Prostate gland (tissue), 2 donors: Measurements from ENCODE around the gene RPS6KA1. TPM values are rescaled to one million over a fixed set of nuclear protein-coding genes. Genes with fewer than 3 reads are reported as not detected.

Experiments used
- DNase-seq: peaks from one replicate; pipeline ENCODE4 v3.0.0-alpha.2; 2019; ENCODE audit warnings: low spot score
- H3K27ac ChIP-seq, 2 donors: fragments of 200-600 bp; sonication (generic); 2 replicates each; pipeline ENCODE4 v1.5.1; 2017 to 2019
- H3K27me3 ChIP-seq: fragments of 200-600 bp; sonication (generic); replicated peaks from 2 replicates; pipeline ENCODE4 v1.5.1; 2019; ENCODE audit not compliant: insufficient read depth
- H3K36me3 ChIP-seq, 2 donors: fragments of 200-600 bp; sonication (generic); 1 replicate in 1 of 2; 2 replicates in 1 of 2; pipeline versions ENCODE4 v1.5.1 to v1.8.1; 2017 to 2019
- H3K4me1 ChIP-seq: fragments of 200-600 bp; sonication (generic); replicated peaks from 2 replicates; pipeline ENCODE4 v1.5.1; 2019
- H3K4me3 ChIP-seq, 2 donors: fragments of 200-600 bp; sonication (generic); 2 replicates each; pipeline ENCODE4 v1.5.1; 2017 to 2019
- H3K9me3 ChIP-seq: fragments of 200-600 bp; sonication (generic); 2 replicates; pipeline ENCODE4 v1.5.1; 2017
- CTCF ChIP-seq, 4 experiments: fragments of 200-600 bp in 2 of 4; fragments of 450-650 bp in 2 of 4; sonication (generic) in 2 of 4; IDR thresholded peaks; 1 replicate in 3 of 4; 2 replicates in 1 of 4; pipeline ENCODE4 v1.5.1; 2016 to 2019; ENCODE audit warnings: antibody characterized with exemption in 4 of 4, mild to moderate bottlenecking in 2 of 4, moderate library complexity in 2 of 4
- POLR2A ChIP-seq: fragments of 450-650 bp; IDR thresholded peaks from one replicate; pipeline ENCODE4 v1.6.1; 2016; ENCODE audit warnings: antibody characterized with exemption, mild to moderate bottlenecking
- POLR2AphosphoS5 ChIP-seq: sonication (generic); formaldehyde crosslinking; IDR thresholded peaks from one replicate; pipeline ENCODE4 v1.6.1; 2017; ENCODE audit warnings: antibody characterized with exemption
- WGBS: methylation state at CpG from one replicate; pipeline ENCODE4 v1.1.5; 2018; 5-methylcytosine and 5-hydroxymethylcytosine counted together
- intact Hi-C: fragments of 100-400 bp; cut with DNase I; formaldehyde crosslinking; loops from one replicate; pipeline ENCODE4 v1.14.2; 2022
- total RNA-seq, 2 donors: library from RNA; depleted of rRNA; stranded (reverse); fragments of >200 nt; gene quantifications; one replicate each; pipeline ENCODE4 v1.1.0, GENCODE V29; 2016

The RPS6KA1 gene
- total RNA-seq, 2 donors from 2014 or later = 38.6 to 87.5 TPM

- Histone ChIP-seq H3K27ac (no peak overlapping the region), H3K9me3 (no peaks in the 10 kb centered on the region), H3K4me1 (no peaks in the 10 kb centered on the region), H3K36me3 (no peaks in the 10 kb centered on the region), H3K27me3 (no peaks in the 10 kb centered on the region), H3K4me3 (no peak overlapping the region)
- DNase-seq = no peak
- TF ChIP-seq POLR2A (no peak), POLR2AphosphoS5 (no peak), CTCF (IDR thresholded peaks at IDR 0.05) (no peak)
- intact Hi-C loops = no loop called here
These were observed 7.5 kb upstream of the RPS6KA1 start for GRCh38 chr1:26522073-26522472.

DNA sequence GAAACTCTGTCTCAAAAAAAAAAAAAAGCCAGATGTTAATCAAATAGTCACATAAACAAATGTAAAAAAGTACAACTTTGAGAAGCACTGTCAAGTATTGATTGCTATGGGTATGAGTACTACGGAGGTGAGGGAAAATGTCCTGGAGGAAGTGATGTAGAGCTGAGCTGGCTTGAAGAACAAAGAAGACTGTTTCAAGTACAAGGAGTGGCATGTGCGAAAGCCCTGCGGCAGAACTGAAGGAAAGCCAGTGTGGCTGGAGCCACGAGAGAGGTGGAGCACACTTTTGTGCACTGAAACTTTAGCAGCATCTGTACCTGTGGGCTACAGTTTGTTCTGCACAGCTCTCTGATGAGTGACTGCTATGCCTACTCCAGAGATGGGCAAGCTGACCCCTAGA, 5.4 kb upstream of the RPS6KA1 start:
- DNase-seq = no peak
- H3K4me1 ChIP-seq = no peaks in the 10 kb centered on the region
- TF ChIP-seq CTCF (IDR thresholded peaks at IDR 0.05) = no peak
- TF ChIP-seq POLR2A = no peak
- TF ChIP-seq POLR2AphosphoS5 = no peak
- H3K9me3 ChIP-seq = no peaks in the 10 kb centered on the region
- 68% methylated on average over 4 of the region's 4 CpGs for WGBS
- no peak overlapping the region for H3K27ac ChIP-seq
- intact Hi-C loops = no loop called here
- no peaks in the 10 kb centered on the region for H3K27me3 ChIP-seq
- H3K4me3 ChIP-seq = no peak overlapping the region
- H3K36me3 ChIP-seq = no peaks in the 10 kb centered on the region

GRCh38 chr1:26526287-26526686, 3.3 kb upstream of the RPS6KA1 start:
- peaks cover 5% of the 10 kb centered on the region for H3K4me1 ChIP-seq
- no peak overlapping the region for H3K27ac ChIP-seq
- no peaks in the 10 kb centered on the region for H3K9me3 ChIP-seq
- H3K27me3 ChIP-seq = no peaks in the 10 kb centered on the region
- WGBS = 89% methylated on average over 5 of the region's 5 CpGs
- H3K4me3 ChIP-seq = no peak overlapping the region
- no peaks in the 10 kb centered on the region for H3K36me3 ChIP-seq
- no peak for DNase-seq
- no peak for TF ChIP-seq POLR2A
- TF ChIP-seq CTCF (IDR thresholded peaks at IDR 0.05) = no peak
- no peak for TF ChIP-seq POLR2AphosphoS5
- intact Hi-C loops = no loop called here

GRCh38 chr1:26529405-26529654, 231 bp upstream of the RPS6KA1 start:
- intact Hi-C loops = no loop called here
- Histone ChIP-seq H3K27me3 (no peaks in the 10 kb centered on the region), H3K36me3 (no peaks in the 10 kb centered on the region), H3K4me1 (peaks cover 13% of the 10 kb centered on the region), H3K9me3 (no peaks in the 10 kb centered on the region), H3K4me3 (peak overlapping the region; percentile 74 to 95), H3K27ac (peak overlapping the region; percentile 64 to 91)
- TF ChIP-seq POLR2AphosphoS5 (no peak), CTCF (IDR thresholded peaks at IDR 0.05) (no peak), POLR2A (no peak)
- 0% methylated on average over 5 of the region's 19 CpGs for WGBS
- no peak for DNase-seq

- Histone ChIP-seq H3K9me3 (no peaks in the 10 kb centered on the region), H3K36me3 (no peaks in the 10 kb centered on the region), H3K4me1 (peaks cover 13% of the 10 kb centered on the region), H3K4me3 (peak overlapping the region; percentile 74 to 95), H3K27me3 (no peaks in the 10 kb centered on the region), H3K27ac (peak overlapping the region; percentile 83 to 91)
- DNase-seq = no peak
- intact Hi-C loops = no loop called here
- TF ChIP-seq POLR2A = no peak
- no peak for TF ChIP-seq CTCF (IDR thresholded peaks at IDR 0.05)
- no peak for TF ChIP-seq POLR2AphosphoS5
- WGBS = 15% methylated on average over 8 of the region's 8 CpGs
These were observed 891 bp downstream of the RPS6KA1 start for GRCh38 chr1:26530410-26530894.
